Astrocyte (in vitro differentiated cells and primary cell): ENCODE results near the gene C1orf141. TPM values are rescaled to one million over a fixed set of nuclear protein-coding genes. Genes with fewer than 3 reads are reported as not detected.

ENCODE experiments used
- DNase-seq: peaks from one replicate; pipeline ENCODE4 v3.0.0-alpha.2; 2010; ENCODE audit warnings: low read depth
- FAIRE-seq: peaks from 2 replicates; lab custom pipeline; 2011; peaks lifted over from hg19 to GRCh38; lab: Jason Lieb, UNC
- H2AFZ ChIP-seq: 2 replicates; pipeline ENCODE4 v1.6.0; 2012; ENCODE audit warnings: low read depth, low read length, inconsistent platforms
- H3K27ac ChIP-seq: 2 replicates; pipeline ENCODE4 v1.5.1; 2011; ENCODE audit warnings: low read depth, low read length, inconsistent platforms
- H3K27me3 ChIP-seq: 2 replicates; pipeline ENCODE4 v1.6.0; 2011; ENCODE audit warnings: low read length, inconsistent platforms; ENCODE audit not compliant: insufficient read depth
- H3K36me3 ChIP-seq: 2 replicates; pipeline ENCODE4 v1.5.1; 2011; ENCODE audit warnings: low read length, inconsistent platforms; ENCODE audit not compliant: insufficient read depth
- H3K4me1 ChIP-seq: 2 replicates; pipeline ENCODE4 v1.5.1; 2011; ENCODE audit warnings: low read length, inconsistent platforms; ENCODE audit not compliant: insufficient read depth
- H3K4me2 ChIP-seq: 2 replicates; pipeline ENCODE4 v1.6.0; 2012; ENCODE audit warnings: low read length, inconsistent platforms
- H3K4me3 ChIP-seq: 2 replicates; pipeline ENCODE4 v1.5.1; 2011; ENCODE audit warnings: low read depth, mild to moderate bottlenecking, low read length, inconsistent platforms; ENCODE audit not compliant: insufficient read depth
- H3K79me2 ChIP-seq: 2 replicates; pipeline ENCODE4 v1.6.0; 2012; ENCODE audit warnings: mild to moderate bottlenecking, low read length, inconsistent platforms; ENCODE audit not compliant: insufficient read depth
- H3K9ac ChIP-seq: 2 replicates; pipeline ENCODE4 v1.6.0; 2012; ENCODE audit warnings: mild to moderate bottlenecking, low read length, inconsistent platforms
- H3K9me3 ChIP-seq: 2 replicates; pipeline ENCODE4 v1.5.1; 2012; ENCODE audit warnings: low read depth, mild to moderate bottlenecking, low read length, inconsistent platforms; ENCODE audit not compliant: insufficient read depth
- H4K20me1 ChIP-seq: 2 replicates; pipeline ENCODE4 v1.6.0; 2012; ENCODE audit warnings: low read length, inconsistent platforms; ENCODE audit not compliant: insufficient read depth
- H3K27ac Mint-ChIP-seq: one replicate; pipeline ENCODE4 v1.8.0; 2021; ENCODE audit warnings: mild to moderate bottlenecking, mixed read lengths; ENCODE audit not compliant: unreplicated experiment
- H3K27me3 Mint-ChIP-seq: one replicate; pipeline ENCODE4 v1.8.0; 2021; ENCODE audit warnings: low read depth, mixed read lengths; ENCODE audit not compliant: unreplicated experiment
- H3K36me3 Mint-ChIP-seq: one replicate; pipeline ENCODE4 v1.8.0; 2021; ENCODE audit warnings: low read depth, mixed read lengths; ENCODE audit not compliant: unreplicated experiment
- H3K4me1 Mint-ChIP-seq: one replicate; pipeline ENCODE4 v1.8.0; 2021; ENCODE audit warnings: low read depth, mixed read lengths; ENCODE audit not compliant: unreplicated experiment
- H3K4me3 Mint-ChIP-seq: one replicate; pipeline ENCODE4 v1.8.0; 2021; ENCODE audit warnings: mild to moderate bottlenecking, moderate library complexity, mixed read lengths; ENCODE audit not compliant: unreplicated experiment
- H3K9me3 Mint-ChIP-seq: one replicate; pipeline ENCODE4 v1.8.0; 2021; ENCODE audit warnings: mild to moderate bottlenecking, mixed read lengths; ENCODE audit not compliant: unreplicated experiment
- EZH2 ChIP-seq: IDR thresholded peaks from 2 replicates; pipeline ENCODE4 v1.6.1; 2012; ENCODE audit warnings: mild to moderate bottlenecking, low read length, inconsistent platforms; ENCODE audit not compliant: insufficient read depth
- total RNA-seq: library from RNA; stranded (reverse); gene quantifications from 2 replicates; pipeline ENCODE4 v1.2.1, GENCODE V29; 2021
- TF ChIP-seq, protein P1 (sequence below): IDR thresholded peaks from 2 replicates; pipeline ENCODE4 v1.5.1; 2011; ENCODE audit warnings: low read depth, mild to moderate bottlenecking, inconsistent platforms, low read length, moderate library complexity; ENCODE audit not compliant: insufficient read depth

The C1orf141 gene
- total RNA-seq, 1 donor from 2014 or later: not detected

DNA sequence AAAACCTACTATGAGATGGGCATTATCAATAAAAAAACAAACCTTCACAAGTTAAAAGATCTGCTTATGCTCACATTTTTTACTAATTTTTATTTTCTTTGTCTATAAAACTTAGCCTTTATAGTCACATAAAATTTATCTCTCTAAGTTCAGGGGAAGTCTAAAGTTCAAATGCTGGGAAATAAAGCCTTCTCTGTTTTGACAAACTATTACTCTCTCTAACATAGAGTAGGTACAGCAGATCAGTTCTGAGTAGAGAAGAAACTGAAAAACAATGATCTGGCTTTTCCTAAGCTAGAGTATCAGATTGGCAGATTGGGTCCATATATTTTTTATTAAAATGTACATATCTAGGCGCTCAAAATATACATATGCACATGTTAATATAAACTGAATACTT is 31.2 kb downstream of the C1orf141 start:
- no peaks in the 10 kb centered on the region for H3K79me2 ChIP-seq
- TF ChIP-seq, protein P1, sequence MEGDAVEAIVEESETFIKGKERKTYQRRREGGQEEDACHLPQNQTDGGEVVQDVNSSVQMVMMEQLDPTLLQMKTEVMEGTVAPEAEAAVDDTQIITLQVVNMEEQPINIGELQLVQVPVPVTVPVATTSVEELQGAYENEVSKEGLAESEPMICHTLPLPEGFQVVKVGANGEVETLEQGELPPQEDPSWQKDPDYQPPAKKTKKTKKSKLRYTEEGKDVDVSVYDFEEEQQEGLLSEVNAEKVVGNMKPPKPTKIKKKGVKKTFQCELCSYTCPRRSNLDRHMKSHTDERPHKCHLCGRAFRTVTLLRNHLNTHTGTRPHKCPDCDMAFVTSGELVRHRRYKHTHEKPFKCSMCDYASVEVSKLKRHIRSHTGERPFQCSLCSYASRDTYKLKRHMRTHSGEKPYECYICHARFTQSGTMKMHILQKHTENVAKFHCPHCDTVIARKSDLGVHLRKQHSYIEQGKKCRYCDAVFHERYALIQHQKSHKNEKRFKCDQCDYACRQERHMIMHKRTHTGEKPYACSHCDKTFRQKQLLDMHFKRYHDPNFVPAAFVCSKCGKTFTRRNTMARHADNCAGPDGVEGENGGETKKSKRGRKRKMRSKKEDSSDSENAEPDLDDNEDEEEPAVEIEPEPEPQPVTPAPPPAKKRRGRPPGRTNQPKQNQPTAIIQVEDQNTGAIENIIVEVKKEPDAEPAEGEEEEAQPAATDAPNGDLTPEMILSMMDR: no peak
- TF ChIP-seq EZH2: no peak
- Mint-ChIP-seq H3K4me1 (no peaks in the 10 kb centered on the region), H3K27me3 (no peaks in the 10 kb centered on the region), H3K36me3 (no peaks in the 10 kb centered on the region), H3K27ac (no peak overlapping the region), H3K9me3 (no peaks in the 10 kb centered on the region), H3K4me3 (no peak overlapping the region)
- no peaks in the 10 kb centered on the region for H3K4me1 ChIP-seq
- H3K9me3 ChIP-seq: no peaks in the 10 kb centered on the region
- H2AFZ ChIP-seq: no peak overlapping the region
- FAIRE-seq (no peak), DNase-seq (no peak)
- H3K27ac ChIP-seq: no peak overlapping the region
- no peaks in the 10 kb centered on the region for H3K36me3 ChIP-seq
- no peaks in the 10 kb centered on the region for H4K20me1 ChIP-seq
- no peaks in the 10 kb centered on the region for H3K27me3 ChIP-seq
- H3K4me2 ChIP-seq: no peak overlapping the region
- no peak overlapping the region for H3K9ac ChIP-seq
- no peak overlapping the region for H3K4me3 ChIP-seq

DNA sequence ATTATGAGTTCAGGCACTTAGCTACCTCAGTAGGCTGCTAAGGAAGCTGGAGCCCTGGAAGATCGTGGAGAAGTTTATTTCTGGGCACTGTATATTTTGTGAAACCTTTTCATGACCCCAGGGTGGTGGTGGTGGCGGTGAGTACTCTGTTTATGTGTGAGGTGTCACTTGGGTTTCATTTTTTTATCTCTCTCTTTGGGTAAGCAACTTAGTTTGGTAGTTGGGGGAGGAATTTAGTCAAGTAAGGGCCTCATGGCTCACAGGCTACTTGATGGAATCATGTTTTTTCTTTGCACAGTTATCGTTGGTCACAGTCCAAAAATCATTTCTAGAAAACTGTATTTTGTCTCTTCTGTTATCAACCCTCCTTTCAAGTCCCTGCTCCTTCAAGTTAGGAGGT is 33.9 kb downstream of the C1orf141 start:
- no peaks in the 10 kb centered on the region for H4K20me1 ChIP-seq
- H3K4me1 ChIP-seq: no peaks in the 10 kb centered on the region
- H3K9me3 Mint-ChIP-seq: peaks cover 1% of the 10 kb centered on the region
- H3K79me2 ChIP-seq: no peaks in the 10 kb centered on the region
- no peaks in the 10 kb centered on the region for H3K9me3 ChIP-seq
- no peak overlapping the region for H3K27ac Mint-ChIP-seq
- DNase-seq (no peak), FAIRE-seq (no peak)
- H3K27me3 Mint-ChIP-seq: no peaks in the 10 kb centered on the region
- no peak overlapping the region for H2AFZ ChIP-seq
- no peak for TF ChIP-seq EZH2
- TF ChIP-seq, protein P1: no peak
- H3K36me3 ChIP-seq: no peaks in the 10 kb centered on the region
- no peaks in the 10 kb centered on the region for H3K27me3 ChIP-seq
- H3K27ac ChIP-seq: no peak overlapping the region
- no peak overlapping the region for H3K4me3 ChIP-seq
- H3K4me3 Mint-ChIP-seq: no peak overlapping the region
- H3K4me2 ChIP-seq: no peak overlapping the region
- no peaks in the 10 kb centered on the region for H3K36me3 Mint-ChIP-seq
- H3K4me1 Mint-ChIP-seq: no peaks in the 10 kb centered on the region
- no peak overlapping the region for H3K9ac ChIP-seq

DNA sequence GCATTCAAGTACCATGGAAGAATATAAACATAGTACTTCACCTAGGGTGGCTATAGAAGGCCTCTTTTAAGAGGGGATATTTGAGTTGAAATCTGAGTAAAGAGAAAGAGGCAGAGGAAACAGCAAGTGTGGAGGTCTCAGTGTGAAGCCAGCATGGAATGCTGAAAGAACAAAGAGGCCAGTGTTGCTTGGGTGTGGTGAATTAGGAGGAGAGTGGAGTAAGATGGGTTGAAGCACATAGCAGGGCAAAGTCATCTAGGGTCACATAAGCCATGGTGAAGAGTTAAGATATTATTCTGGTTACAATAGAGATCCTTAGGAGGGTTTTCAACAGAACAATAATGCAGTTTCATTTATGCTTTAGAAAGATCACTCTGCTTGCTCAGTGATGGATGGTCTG is 37.5 kb downstream of the C1orf141 start:
- H3K4me3 ChIP-seq: no peak overlapping the region
- DNase-seq (no peak), FAIRE-seq (no peak)
- no peak overlapping the region for H3K4me2 ChIP-seq
- H2AFZ ChIP-seq: no peak overlapping the region
- Mint-ChIP-seq H3K27ac (no peak overlapping the region), H3K9me3 (peaks cover 1% of the 10 kb centered on the region), H3K36me3 (no peaks in the 10 kb centered on the region), H3K4me1 (no peaks in the 10 kb centered on the region), H3K27me3 (peaks cover 4% of the 10 kb centered on the region), H3K4me3 (no peak overlapping the region)
- H4K20me1 ChIP-seq: no peaks in the 10 kb centered on the region
- no peaks in the 10 kb centered on the region for H3K9me3 ChIP-seq
- H3K4me1 ChIP-seq: no peaks in the 10 kb centered on the region
- H3K27me3 ChIP-seq: no peaks in the 10 kb centered on the region
- H3K9ac ChIP-seq: no peak overlapping the region
- no peaks in the 10 kb centered on the region for H3K36me3 ChIP-seq
- no peak overlapping the region for H3K27ac ChIP-seq
- no peak for TF ChIP-seq EZH2
- TF ChIP-seq, protein P1: no peak
- H3K79me2 ChIP-seq: no peaks in the 10 kb centered on the region
